ENCODE data around the gene TBX1. TPM values are rescaled to one million over a fixed set of nuclear protein-coding genes. Genes with fewer than 3 reads are reported as not detected.
A peak's percentile ranks its signal among the peaks of the same experiment; 100 is the strongest.

Gene TBX1
- polyA plus RNA-seq, 3 donors from 2014 or later: 0.12 TPM; not detected in 2

GRCh38 chr22:19815093-19815822 lies 54.7 kb downstream of the TBX1 start:
- H3K4me1 Mint-ChIP-seq: peaks cover 0 to 4% of the 10 kb centered on the region in 2 donors
- no peaks in the 10 kb centered on the region for H3K9me3 Mint-ChIP-seq
- no peak overlapping the region for H3K27ac Mint-ChIP-seq
- no peaks in the 10 kb centered on the region for H3K27me3 Mint-ChIP-seq (ENCODE audit: low read depth in 3 of 3)
- DNase-seq: no peak
- H3K4me3 Mint-ChIP-seq: no peak overlapping the region
- peaks cover 0 to 4% (median 0%) of the 10 kb centered on the region in 3 donors for H3K36me3 Mint-ChIP-seq

DNA sequence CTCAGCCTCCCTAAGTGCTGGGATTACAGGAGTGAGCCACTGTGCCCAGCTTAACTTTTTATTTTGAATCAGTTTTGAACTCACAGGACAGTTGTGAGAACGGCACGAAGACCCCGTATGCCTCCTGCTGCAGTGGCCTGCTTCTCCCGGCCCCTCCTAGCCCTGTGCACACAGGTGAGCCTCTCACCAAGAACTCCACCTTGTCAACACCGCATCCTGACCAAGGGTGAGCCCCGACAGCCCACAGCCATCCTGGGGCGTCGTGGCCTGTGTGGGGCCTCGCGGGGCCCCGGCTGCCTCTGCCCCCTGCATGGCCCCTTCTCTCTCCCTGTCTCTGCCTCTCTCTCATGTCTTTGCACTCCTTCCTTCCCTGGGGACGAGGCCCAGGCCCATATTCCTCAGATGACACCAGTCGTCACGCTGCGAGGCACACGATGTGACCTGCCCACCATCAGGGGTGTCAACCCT lies 55.3 kb downstream of the TBX1 start:
- H3K36me3 Mint-ChIP-seq: peaks cover 0 to 4% (median 0%) of the 10 kb centered on the region in 3 donors
- DNase-seq: no peak
- no peak overlapping the region for H3K27ac Mint-ChIP-seq

DNA sequence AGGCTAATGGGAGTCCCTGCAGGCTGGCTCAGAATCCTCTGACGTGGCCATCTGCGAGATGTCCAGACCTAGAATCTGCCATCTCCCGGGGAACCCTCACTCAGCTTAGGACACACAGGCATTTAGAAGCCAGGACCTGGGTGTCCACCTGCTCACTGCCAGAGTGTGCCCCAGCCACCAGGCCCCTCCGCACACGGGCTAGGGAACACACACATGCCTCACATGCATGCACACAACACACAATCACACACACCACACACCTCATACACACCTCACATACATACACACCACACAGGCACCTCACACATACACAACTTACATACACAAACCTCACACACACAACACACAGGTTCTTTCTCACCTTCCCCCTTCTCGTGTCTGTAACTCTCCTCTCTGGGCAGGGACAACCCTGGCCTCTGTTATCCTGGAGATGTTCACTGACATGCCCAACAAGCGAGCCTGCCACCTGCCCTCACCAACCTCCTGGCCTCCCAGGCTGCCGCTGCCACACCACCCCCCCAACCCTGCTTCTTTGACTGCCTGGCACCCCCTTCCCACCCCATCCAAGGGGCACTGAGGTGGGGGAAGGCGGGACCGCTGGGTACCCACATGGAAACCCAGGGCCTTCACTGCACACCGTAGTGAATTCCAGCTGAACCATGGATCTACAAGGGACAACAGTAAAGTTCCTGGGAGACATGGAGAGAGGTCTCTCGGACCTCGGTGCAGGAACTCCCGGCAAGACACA lies 56.0 kb downstream of the TBX1 start:
- Mint-ChIP-seq H3K27ac (peak overlapping the region in 1 of 6 donors; percentile 17), H3K4me3 (no peak overlapping the region), H3K9me3 (no peaks in the 10 kb centered on the region), H3K4me1 (no peaks in the 10 kb centered on the region), H3K36me3 (no peaks in the 10 kb centered on the region), H3K27me3 (ENCODE audit: low read depth in 3 of 3) (no peaks in the 10 kb centered on the region)
- no peak for DNase-seq

More for the DNA sequence above, 55.3 kb downstream of the TBX1 start:
- H3K27me3 Mint-ChIP-seq (ENCODE audit: low read depth in 3 of 3): no peaks in the 10 kb centered on the region
- no peak overlapping the region for H3K4me3 Mint-ChIP-seq
- peaks cover 0 to 1% of the 10 kb centered on the region in 2 donors for H3K4me1 Mint-ChIP-seq
- H3K9me3 Mint-ChIP-seq: no peaks in the 10 kb centered on the region

Other genes starting within 250 kb of the TBX1 start
- 1 to 10 TPM in 1 of 3 donors, under 1 TPM in 1, not detected in 1; 0.46 to 3.6 TPM for gene CLDN5, start 236.4 kb upstream of the TBX1 start, polyA plus RNA-seq
- 1 to 10 TPM in 1 of 3 donors, under 1 TPM in 1, not detected in 1; 0.36 to 2.2 TPM for gene SEPTIN5, start 46.3 kb upstream of the TBX1 start, polyA plus RNA-seq
- 10 to 100 TPM in 1 of 3 donors, under 1 TPM in 2; 0.53 to 10.1 (median 0.95) TPM for gene GP1BB, start 37.2 kb upstream of the TBX1 start, polyA plus RNA-seq
- 10 to 100 TPM; 19.1 to 30.6 (median 20.3) TPM for gene GNB1L, start 94.1 kb downstream of the TBX1 start, polyA plus RNA-seq
- 1 to 10 TPM; 1.5 to 8.1 (median 4.5) TPM for gene RTL10, start 94.1 kb downstream of the TBX1 start, polyA plus RNA-seq
- gene COMT, start 181.0 kb downstream of the TBX1 start, polyA plus RNA-seq: 100 to 1,000 TPM; 130 to 167 (median 155) TPM
- 10 to 100 TPM; 11.0 to 17.1 (median 15.5) TPM for gene TXNRD2, start 181.0 kb downstream of the TBX1 start, polyA plus RNA-seq